ENCODE data around the gene RGS18. TPM values are rescaled to one million over a fixed set of nuclear protein-coding genes. Genes with fewer than 3 reads are reported as not detected.

Gene RGS18
- total and polyA plus RNA-seq, 2 of the 8 experiments (the other 6 are each of a cell fraction or from before 2014, with no cell fraction given) = not detected

- no peak for TF ChIP-seq TEAD4 (IDR thresholded peaks at IDR 0.05; ENCODE audit: low read depth, low read length)
These were observed 26.3 kb upstream of the RGS18 start (continued) for GRCh38 chr1:192131914-192132313.
